ENCODE data around the gene WASL. TPM values are rescaled to one million over a fixed set of nuclear protein-coding genes. Genes with fewer than 3 reads are reported as not detected.

WASL gene
- total RNA-seq, 1 donor from 2014 or later = 31.2 TPM

Other genes starting within 250 kb of the WASL start
- not detected for gene IQUB, start 214.4 kb downstream of the WASL start, total RNA-seq
- 35.1 TPM for gene NDUFA5, start 191.2 kb downstream of the WASL start, total RNA-seq
- gene ASB15, start 147.2 kb downstream of the WASL start, total RNA-seq = not detected
- gene LMOD2, start 93.1 kb downstream of the WASL start, total RNA-seq = not detected
- not detected for gene HYAL4, start 96.2 kb upstream of the WASL start, total RNA-seq
- not detected for gene SPAM1, start 176.2 kb upstream of the WASL start, total RNA-seq

Data from esophagus mucosa (tissue), 1 donor.